WI38 (cell line): ENCODE measurements around the gene DNAI4.

Source experiments
- H3K4me3 ChIP-seq: 2 replicates; pipeline ENCODE4 v1.5.1; 2011; ENCODE audit warnings: low read depth, mild to moderate bottlenecking, control low read depth, low read length
- TF ChIP-seq, protein P1 (sequence below): IDR thresholded peaks from 2 replicates; pipeline ENCODE4 v1.5.1; 2012; ENCODE audit warnings: low read depth, mild to moderate bottlenecking, control low read depth, low read length

The DNAI4 gene

DNA sequence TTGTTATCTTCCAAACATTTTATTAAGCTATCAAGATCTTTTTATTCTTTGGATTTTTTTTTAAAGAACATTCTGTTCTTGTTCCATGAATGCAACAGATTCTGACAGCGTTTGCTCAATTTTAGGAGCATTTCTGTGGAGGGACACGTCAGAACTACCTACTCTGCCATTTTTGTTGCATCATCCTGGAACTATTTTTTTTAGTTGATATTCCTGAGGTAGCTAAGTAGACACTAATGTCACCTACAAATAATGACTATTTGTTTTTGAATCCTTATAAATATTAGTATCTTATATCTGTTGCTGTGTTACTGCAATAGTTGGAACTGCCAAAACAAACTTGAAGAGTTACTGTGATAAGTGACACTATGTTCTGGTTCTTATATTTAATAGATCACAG is 57.2 kb downstream of the DNAI4 start:
- TF ChIP-seq, protein P1, sequence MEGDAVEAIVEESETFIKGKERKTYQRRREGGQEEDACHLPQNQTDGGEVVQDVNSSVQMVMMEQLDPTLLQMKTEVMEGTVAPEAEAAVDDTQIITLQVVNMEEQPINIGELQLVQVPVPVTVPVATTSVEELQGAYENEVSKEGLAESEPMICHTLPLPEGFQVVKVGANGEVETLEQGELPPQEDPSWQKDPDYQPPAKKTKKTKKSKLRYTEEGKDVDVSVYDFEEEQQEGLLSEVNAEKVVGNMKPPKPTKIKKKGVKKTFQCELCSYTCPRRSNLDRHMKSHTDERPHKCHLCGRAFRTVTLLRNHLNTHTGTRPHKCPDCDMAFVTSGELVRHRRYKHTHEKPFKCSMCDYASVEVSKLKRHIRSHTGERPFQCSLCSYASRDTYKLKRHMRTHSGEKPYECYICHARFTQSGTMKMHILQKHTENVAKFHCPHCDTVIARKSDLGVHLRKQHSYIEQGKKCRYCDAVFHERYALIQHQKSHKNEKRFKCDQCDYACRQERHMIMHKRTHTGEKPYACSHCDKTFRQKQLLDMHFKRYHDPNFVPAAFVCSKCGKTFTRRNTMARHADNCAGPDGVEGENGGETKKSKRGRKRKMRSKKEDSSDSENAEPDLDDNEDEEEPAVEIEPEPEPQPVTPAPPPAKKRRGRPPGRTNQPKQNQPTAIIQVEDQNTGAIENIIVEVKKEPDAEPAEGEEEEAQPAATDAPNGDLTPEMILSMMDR: no peak
- H3K4me3 ChIP-seq: no peak overlapping the region

DNA sequence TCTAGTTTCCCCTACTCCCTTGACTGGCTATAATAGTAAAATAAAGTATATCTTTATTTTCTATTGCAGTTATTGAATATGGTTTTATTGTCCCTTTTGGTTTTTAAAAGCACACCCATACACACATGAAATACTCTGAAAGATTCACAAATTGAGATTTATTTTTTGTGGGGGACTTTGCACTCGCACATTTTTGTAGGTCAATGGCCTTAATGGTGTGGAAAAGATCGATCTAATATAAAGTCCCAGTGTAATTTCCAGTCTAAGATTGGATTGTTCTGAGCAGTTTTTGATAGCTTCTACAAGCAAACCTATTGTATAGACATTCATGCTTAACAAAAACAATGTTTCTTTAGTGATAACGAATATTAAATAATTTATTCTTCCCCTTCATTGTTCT is 64.1 kb downstream of the DNAI4 start:
- TF ChIP-seq, protein P1: no peak
- H3K4me3 ChIP-seq: no peak overlapping the region

DNA sequence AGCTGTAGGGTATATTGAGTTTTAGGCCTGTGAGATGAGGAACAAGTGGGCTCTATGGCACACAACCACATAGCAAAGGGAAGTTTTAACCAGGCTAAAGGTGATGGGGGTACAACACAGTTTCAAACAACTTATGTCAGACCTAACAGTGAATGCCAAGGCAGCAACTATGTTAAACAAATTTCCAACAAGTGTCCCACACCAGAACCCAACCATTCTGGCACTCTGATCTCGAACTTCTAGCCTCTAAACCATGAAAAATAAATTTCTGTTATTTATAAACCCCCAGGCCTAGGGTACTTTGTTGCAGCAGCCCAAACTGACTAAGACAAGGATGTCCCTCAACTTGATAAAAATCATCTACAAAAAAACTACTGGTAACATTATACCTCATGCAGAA is 71.3 kb downstream of the DNAI4 start:
- TF ChIP-seq, protein P1: no peak
- no peak overlapping the region for H3K4me3 ChIP-seq

DNA sequence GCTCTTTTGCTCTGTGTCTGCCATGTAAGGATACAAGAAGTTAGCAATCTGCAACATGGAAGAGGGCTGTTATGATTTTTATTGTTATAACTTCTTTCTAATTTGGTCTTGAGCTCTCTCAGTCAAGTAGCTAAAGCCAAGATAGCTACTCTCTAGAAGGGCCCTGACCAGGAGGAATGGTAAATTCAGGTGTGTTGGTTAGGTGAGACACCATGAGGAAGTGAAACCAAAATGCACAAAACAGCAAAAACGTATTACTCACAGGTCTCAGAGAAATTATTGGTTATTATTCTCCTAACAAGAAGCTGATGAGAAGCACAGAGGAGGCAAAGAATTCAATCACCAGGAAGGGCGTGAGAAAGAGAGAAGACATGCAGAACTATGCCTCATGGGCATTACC is 71.8 kb downstream of the DNAI4 start:
- TF ChIP-seq, protein P1: no peak
- H3K4me3 ChIP-seq: no peak overlapping the region

DNA sequence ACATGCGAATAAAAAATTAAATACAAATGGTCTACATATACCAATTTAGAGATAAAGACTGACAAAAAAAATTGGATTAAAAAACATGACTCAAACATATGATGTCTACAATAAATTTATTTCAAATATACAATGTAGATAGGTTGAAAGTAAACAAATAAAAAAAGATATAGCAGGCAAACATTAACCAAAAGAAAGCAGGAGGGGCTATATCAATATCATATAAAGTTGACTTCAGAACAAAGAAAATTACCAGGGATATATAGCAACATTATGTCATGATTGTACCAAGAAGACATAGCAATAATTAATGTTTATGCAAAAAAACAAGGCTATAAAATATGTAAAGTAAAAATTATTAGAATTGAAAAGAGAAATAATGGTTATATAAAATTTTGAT is 73.7 kb downstream of the DNAI4 start:
- H3K4me3 ChIP-seq: no peak overlapping the region
- TF ChIP-seq, protein P1: no peak

DNA sequence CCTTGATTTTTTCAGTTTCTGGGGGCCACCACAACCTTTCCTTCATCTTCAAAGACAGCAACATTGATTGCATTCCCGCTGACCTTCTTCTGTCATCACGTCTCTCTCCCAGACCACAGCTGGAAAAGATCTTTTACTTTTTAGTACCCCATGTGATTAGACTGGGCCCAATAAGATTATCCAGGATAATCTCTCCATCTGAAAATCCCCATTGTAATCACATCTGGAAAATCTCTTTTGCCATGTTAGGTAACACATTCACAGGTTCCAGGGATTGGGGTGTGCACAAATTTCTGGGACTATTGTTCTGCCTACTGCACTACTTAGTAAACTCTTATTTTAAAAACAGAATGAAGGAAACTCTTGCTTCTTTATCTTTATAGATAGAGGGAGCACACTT is 76.5 kb downstream of the DNAI4 start:
- TF ChIP-seq, protein P1: no peak
- no peak overlapping the region for H3K4me3 ChIP-seq

DNA sequence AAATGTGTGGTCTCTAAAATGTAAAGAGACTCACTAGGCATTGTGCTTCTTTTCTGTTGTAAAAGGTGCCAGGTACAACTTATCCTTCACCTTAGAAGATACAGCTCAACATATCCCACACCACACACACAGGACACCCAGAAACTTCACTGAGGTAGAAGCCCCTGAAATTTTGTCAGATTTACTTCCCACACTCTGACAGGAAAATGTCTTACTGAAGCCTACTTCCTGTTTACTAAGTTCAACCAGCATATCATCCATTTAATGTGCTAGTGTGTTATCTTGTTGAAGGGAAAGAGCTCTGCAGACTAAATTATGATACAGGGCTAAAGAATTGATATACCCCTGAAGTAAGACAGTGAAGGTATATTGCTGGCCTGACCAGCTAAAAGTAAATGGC is 83.7 kb downstream of the DNAI4 start:
- TF ChIP-seq, protein P1: no peak
- no peak overlapping the region for H3K4me3 ChIP-seq
